Measurements from ENCODE around the gene SLC35E3.
"Not testable (repeated sequence)": the region's sequence is repeated elsewhere in the genome, so short reads cannot be mapped to it uniquely, and the experiment has no call there.

SLC35E3 gene

DNA sequence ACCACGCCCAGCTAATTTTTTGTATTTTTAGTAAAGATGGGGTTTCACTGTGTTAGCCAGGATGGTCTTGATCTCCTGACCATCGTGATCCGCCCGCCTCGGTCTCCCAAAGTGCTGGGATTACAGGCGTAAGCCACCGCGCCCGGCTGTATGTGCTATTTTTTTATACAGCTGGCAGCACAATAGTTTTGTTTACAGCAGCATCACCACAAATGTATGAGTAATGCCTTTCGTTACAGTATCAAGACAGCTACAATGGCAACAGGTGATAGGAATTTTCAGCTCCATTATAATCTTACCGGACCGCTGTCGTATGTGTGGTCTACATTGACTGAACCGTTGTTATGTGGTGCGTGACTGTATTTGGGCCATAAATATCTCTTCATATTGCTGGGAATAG lies 50.4 kb downstream of the SLC35E3 start:
- no peak for DNase-seq (ENCODE audit: low read depth)

DNA sequence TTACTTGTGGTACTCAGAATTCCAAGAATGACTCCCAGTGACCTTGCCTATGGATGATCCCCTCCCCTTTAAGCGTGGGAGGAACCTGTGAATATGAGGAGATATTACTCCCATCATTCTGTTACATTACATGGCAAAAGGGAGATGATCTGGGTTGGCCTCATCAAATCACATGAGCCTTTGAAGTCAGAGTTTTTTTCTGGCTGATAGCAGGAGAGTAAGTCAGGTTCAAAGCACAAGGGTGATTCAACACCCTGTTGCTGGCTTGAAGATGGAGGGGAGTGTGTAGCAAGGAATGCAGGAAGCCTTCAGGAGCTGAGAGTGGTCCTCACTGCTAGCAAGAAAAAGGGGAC lies 52.9 kb downstream of the SLC35E3 start:
- DNase-seq (ENCODE audit: low read depth), result no peak

DNA sequence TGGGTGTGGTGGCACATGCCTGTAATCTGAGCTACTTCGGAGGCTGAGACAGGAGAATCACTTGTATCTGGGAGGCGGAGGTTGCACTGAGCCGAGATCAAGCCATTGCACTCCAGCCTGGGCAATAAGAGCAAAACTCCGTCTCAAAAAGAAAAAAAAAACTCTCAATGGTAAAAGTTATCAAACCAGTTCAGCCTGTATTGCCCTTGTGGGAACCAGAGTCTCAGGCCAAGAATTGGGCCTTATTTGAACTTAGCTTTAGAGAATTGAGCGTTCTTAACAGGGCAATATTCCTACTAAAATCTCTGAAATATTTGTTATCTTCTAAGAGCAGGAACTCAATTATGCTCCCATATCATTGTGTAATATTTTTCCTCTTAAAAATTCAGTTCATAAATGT lies 54.3 kb downstream of the SLC35E3 start:
- DNase-seq (ENCODE audit: low read depth), result no peak

DNA sequence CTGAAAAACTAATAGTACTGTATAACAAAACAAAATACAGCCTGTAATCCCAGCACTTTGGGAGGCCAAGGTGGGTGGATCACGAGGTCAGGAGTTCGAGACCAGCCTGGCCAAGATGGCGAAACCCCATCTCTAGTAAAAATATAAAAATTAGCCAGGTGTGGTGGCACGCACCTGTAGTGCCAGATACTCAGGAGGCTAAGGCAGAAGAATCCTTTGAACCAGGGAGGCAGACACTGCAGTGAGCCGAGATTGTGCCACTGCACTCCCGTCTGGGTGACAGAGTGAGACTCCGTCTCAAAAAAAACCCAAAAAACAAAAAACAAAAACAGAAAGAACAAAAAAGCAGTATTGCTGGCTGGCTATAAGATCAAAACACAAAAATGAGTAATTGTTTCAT lies 55.1 kb downstream of the SLC35E3 start:
- DNase-seq (ENCODE audit: low read depth), result not testable (repeated sequence)

DNA sequence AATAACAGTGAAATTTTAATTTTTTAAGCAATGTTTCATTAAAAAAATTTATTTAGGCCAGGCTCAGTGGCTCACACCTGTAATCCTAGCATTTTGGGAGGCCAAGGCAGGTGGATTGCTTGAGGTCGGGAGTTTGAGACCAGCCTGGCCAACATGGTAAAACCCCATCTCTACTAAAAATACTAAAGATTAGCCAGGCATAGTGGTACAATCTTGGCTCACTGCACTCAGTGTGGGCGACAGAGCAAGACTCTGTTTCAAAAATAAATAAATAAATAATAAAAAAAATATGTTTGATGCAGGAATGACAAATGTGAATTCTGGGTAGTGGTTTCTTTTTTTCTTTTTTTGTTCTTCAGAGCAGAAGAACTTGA lies 56.4 kb downstream of the SLC35E3 start:
- not testable (repeated sequence) for DNase-seq (ENCODE audit: low read depth)

DNA sequence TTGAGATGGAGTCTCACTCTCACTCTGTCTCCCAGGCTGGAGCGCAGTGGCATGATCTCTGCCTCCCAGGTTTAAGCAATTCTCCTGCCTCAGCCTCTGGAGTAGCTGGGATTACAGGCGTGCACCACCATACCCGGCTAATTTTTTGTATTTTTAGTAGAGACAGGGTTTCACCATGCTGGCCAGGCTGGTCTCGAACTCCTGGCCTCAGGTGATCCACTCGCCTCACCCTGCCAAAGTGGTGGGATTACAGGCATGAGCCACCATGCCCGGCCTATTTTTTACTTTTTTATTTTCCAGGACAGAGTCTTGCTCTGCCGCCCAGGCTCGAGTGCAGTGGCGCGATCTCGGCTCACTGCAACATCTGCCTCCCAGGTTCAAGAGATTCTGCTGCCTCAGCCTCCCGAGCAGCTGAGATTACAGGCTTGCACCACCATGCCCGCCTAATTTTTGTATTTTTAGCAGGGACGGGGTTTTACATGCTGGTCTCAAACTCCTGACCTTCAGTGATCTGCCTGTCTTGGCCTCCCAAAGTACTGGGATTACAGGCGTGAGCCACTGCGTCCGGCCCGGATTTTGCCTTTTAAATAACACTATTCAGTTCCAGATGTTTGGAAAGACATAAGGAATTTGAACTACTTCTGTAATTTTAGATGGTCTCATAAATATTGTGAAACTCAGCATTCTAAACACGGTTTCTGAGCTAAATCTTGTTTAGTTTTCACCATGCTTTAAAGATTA lies 57.1 kb downstream of the SLC35E3 start:
- DNase-seq (ENCODE audit: low read depth), result not testable (repeated sequence)

DNA sequence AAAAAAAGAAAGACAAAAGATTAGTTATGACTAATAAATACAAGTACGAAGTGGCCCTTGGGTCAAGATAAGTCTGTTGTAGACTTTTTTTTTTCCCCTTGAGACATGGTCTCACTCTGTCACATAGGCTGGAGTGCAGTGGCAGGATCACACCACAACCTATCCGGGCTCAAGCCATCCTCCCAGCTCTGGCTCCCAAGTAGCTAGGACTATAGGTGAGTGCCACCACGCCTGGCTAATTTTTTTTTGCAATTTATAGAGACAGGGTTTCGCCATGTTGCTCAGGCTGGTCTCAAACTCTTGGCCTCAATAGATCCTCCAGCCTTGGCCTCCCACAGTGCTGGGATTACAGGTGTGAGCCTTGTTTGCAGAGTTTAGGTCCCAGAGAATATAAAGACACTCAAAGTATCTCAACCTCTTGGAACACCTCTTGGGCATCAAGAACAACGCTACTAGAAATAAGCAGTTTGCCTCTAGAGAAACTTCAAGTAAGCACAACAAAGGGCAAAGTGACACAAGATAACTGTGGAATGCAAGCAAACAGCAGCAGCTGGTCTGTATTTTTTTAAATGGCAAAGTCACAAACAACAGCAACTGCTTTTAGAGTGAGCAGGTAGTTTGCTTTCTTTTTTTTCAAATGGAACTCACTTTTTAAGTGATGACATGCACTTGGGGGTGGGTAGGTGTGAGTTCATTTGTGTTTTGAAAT lies 58.1 kb downstream of the SLC35E3 start:
- no peak for DNase-seq (ENCODE audit: low read depth)

DNA sequence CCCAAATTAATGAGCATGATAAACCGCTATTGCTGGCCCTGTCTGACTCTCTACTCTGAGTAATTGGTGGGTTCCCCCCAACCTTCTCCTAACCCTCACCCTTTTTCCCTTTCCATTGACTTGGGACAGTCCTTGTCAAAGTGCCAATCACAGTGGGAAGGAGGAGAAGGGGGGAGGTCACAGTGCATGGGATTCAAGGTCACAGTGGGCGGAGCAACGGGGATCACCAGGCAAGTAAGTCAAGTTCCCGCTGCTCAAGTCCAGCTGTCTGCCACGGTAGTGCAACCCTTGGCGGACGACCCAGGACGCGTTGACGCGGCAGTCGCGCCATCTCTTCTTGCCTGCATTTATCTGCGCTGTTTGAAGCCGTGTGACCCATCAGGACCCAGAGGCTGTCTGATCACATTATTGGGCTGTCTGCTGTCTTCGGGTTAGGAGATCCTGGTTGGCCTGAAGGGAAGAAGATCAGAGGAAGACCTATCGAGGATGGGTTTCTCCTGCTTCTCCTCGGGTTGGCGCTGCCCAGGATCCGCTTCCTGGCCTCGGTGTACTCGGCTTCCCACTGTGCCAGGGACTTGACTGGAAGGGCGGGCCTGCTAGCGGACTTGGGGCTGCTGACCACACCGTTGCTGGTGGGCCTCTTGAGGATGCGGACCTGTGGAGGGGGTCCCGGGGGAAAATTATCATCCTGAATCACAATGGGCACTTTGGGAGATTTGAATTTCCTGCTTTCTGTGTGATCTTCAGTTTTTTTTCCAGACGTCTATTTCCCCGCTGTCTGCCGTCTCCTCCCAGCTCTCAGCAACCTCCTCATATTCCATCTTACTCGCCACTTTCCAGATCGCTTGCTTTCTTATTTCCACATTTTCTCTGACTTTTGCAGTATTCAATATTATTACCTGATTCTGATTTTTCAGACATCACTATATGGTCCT lies 58.9 kb downstream of the SLC35E3 start:
- no peak for DNase-seq (ENCODE audit: low read depth)

DNA sequence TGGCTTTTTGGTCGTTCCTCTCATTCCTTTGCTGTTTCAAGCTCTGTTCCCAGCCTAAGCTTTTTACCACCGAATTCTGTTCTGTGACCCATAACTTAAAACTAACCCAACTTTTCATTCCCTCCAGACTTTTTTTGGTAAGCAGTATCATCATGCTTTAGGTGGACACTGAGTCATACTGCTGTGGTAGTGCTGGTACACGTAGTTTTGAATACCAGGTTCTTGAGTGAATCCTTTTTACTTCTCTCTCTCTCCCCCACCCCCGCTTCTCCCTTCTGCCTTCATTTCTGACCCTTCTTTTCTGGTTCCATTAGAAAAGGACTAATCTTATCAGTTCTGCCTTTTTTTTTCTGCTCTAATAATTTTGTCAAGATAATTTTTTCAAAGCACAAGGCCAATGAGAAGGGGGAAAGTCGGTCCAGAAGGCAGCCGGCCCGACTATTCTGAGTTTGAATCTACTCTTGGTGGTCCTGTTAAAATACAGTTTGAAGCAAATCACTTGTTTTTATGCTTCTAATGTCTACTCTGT lies 59.7 kb downstream of the SLC35E3 start:
- DNase-seq (ENCODE audit: low read depth), result no peak

DNA sequence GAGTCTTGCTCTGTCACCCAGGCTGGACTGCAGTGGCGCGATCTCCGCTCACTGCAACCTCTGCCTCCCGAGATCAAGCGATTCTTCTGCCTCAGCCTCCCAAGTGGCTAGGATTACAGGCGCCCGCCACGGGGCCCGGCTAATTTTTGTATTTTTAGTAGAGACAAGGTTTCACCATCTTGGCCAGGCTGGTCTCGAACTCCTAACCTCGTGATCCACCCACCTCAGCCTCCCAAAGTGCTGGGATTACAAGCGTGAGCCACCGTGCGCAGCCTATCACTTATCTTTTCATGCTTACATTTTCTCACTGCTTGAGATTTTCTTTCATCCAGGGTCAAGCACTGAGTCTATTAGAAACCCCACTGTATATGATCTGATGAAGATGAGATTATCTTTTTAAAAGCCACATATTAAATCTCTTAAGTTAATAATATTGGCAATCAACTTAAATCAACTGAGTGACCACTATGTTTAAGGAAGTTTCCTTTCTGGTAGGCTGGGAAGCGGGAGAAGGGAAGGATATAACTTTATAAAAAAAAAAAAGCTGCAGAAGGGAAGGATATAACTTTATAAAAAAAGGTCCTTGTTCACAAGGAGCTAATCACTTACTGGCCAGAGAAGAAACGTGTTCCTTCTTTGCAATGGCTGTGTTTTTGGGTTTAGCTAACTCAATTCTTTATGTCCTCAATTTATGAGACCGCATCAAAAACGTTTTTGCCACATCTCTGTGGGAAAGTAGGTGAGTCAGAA lies 60.7 kb downstream of the SLC35E3 start:
- no peak for DNase-seq (ENCODE audit: low read depth)

DNA sequence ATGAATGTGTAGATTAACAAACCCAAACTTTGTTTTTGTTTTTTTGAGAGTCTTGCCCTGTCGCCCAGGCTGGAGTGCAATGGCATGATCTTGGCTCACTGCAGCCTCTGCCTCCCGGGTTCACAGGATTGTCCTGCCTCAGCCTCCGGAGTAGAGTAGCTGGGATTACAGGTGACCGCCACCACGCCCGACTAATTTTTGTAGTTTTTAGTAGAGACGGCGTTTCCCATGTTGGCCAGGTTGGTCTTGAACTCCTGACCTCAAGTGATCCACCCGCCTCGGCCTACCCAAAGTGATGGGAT lies 61.2 kb downstream of the SLC35E3 start:
- DNase-seq (ENCODE audit: low read depth), result not testable (repeated sequence)

DNA sequence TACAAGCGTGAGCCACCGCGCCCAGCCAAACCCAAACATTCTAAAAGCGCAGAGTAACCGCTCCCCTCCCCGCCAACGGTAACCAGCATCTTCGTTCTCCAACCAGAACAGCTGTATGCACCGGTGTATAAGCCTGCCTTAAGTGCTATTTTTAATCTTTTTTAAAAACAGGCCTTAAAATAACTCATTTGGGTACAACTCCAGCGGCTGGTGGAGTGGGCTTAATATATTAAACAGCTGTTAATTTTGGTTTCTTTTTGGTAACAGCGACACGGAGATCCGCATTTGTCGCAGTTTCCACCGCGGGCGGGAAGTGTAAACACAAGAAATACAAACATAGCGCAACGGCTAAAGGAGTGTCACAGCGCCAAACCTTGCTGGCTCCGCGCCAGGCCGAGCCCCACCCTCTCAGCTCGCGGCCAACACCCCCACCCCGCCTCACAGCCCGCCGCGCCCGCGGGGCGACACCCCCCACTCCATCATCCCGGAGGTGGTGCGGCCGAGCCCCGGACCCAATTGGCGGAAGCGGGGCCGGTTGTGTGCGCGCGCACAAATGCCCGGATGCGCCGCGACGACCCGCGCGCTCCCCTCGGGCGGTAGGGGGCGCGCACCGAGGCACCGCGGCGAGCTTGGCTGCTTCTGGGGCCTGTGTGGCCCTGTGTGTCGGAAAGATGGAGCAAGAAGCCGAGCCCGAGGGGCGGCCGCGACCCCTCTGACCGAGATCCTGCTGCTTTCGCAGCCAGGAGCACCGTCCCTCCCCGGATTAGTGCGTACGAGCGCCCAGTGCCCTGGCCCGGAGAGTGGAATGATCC lies 61.8 kb downstream of the SLC35E3 start, which contains the start of gene MDM2:
Gene MDM2 (plus strand): TSS at position 602 of the 812 bp plus-strand sequence. CDS start 301 bp downstream, outside the sequence.
- DNase-seq (ENCODE audit: low read depth), result peak; percentile 95

DNA sequence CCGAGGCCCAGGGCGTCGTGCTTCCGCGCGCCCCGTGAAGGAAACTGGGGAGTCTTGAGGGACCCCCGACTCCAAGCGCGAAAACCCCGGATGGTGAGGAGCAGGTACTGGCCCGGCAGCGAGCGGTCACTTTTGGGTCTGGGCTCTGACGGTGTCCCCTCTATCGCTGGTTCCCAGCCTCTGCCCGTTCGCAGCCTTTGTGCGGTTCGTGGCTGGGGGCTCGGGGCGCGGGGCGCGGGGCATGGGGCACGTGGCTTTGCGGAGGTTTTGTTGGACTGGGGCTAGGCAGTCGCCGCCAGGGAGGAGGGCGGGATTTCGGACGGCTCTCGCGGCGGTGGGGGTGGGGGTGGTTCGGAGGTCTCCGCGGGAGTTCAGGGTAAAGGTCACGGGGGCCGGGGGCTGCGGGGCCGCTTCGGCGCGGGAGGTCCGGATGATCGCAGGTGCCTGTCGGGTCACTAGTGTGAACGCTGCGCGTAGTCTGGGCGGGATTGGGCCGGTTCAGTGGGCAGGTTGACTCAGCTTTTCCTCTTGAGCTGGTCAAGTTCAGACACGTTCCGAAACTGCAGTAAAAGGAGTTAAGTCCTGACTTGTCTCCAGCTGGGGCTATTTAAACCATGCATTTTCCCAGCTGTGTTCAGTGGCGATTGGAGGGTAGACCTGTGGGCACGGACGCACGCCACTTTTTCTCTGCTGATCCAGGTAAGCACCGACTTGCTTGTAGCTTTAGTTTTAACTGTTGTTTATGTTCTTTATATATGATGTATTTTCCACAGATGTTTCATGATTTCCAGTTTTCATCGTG lies 62.6 kb downstream of the SLC35E3 start:
- DNase-seq (ENCODE audit: low read depth), result peak; percentile 30

DNA sequence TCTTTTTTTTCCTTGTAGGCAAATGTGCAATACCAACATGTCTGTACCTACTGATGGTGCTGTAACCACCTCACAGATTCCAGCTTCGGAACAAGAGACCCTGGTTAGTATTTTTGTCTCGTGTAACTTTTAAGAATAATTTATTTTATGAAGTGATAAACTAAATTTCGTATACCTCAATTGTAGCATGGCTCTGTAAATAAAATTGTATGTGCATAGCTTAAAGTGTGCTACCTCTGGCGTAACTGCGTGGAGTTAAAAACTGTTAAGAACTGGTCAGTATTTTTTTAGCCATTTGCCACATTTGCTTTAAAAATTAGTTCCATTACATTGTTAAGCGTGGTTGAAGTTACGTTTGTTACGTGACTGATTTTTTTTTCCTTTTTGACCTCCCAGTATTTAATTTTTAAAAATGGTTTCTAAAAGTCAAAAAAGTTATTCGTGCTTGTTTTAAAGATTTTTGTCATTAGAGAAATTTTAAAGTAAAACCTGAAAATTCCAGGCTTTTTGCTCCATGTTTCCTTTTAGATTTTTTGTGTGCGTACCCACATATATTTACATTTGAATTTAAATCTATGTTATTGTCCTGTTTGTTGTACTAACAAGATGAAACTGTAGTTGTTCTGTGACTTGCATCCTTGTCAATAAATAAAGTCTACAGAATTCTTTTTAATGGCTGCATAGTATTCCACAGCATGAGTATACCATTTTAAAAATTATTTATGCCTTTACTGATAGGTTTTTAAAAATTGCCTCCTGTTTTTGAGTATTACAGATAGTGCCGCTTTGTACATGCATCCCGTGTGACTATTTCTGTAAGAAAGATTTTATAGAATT lies 63.4 kb downstream of the SLC35E3 start:
- no peak for DNase-seq (ENCODE audit: low read depth)

DNA sequence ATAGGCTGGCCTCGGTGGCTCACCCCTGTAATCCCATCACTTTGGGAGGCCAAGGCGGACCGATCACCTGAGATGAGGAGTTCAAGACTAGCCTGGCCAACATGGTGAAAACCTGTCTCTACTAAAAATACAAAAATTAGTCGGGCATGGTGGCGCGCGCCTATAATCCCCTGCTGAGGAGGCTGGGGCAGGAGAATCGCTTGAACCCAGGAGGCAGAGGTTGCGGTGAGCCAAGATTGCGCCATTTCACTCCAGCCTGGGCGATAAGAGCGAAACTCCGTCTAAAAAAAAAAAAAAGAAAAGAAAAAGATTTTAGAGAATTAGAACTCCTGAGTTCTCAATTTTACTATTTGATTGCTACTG lies 64.0 kb downstream of the SLC35E3 start:
- not testable (repeated sequence) for DNase-seq (ENCODE audit: low read depth)

DNA sequence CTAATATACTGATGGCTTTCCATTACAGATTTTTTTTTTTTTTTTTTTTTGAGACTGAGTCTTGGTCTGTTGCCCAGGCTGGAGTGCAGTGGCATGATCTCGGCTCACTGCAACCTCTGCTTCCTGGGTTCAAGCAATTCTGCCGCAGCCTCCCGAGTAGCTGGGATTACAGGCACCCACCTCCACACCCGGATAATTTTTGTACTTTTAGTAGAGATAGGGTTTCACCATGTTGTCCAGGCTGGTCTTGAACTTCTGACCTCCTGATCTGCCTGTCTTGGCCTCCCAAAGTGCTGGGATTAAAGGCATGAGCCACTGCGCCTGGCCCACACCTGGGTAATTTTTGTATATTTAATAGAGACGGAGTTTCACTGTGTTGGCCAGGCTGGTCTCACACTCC lies 65.6 kb downstream of the SLC35E3 start:
- not testable (repeated sequence) for DNase-seq (ENCODE audit: low read depth)

DNA sequence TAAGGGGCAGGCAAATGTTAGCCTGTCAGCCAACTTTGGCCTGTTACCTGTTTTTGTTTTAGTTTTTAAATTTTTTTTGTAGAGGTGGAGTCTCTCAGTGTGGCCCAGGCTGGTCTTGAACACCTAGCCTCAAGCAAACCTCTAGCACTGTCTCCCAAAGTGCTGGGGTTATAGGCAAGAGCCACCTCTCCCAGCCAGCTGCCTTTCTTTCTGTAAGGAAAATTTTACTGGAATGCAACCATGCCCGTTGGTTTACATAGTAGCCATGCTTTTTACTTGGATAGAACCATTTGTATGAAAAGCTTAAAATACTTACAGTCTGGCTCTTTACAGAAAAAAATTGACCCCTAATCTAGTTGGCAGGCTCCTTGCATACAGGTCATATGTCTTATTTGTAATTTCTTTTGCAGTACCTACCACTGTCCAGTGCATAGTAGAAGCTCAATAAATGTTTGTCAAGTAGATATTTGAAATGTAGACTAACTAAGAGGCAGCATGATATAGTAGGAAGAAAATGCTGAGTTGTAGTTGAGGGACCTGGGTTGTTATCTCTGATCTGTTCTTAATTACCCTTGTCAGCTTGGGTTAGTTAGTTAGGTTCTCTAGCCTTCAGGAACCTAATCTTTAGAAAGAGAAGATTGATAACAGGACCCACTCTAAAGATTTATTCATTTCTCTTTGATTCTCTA lies 66.7 kb downstream of the SLC35E3 start:
- no peak for DNase-seq (ENCODE audit: low read depth)

DNA sequence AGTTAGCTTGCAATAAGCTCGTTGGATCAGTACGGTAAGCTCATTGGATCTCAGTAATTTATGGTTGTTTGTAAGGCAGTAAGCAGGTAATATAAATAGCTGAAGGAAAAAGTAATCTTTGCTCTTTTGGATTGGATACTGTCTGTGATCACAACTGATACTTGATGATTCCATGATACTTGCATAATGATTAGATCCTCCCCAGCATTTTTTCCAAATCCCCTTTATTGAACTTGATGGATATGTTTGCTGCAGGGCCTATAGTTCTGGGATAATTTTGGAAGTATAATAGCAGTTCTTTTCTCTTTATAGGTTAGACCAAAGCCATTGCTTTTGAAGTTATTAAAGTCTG lies 67.2 kb downstream of the SLC35E3 start:
- DNase-seq (ENCODE audit: low read depth), result no peak

All from stimulated activated CD8-positive, alpha-beta memory T cell treated with anti-CD3 and anti-CD28 coated beads, Interleukin-12 subunit alpha, Interleukin-12 subunit beta, amount 100 ng/mL, for 1 hour (primary cell).